Measurements from ENCODE around the gene CFHR1.
"Not testable (repeated sequence)": the region's sequence is repeated elsewhere in the genome, so short reads cannot be mapped to it uniquely, and the experiment has no call there.

The CFHR1 gene

DNA sequence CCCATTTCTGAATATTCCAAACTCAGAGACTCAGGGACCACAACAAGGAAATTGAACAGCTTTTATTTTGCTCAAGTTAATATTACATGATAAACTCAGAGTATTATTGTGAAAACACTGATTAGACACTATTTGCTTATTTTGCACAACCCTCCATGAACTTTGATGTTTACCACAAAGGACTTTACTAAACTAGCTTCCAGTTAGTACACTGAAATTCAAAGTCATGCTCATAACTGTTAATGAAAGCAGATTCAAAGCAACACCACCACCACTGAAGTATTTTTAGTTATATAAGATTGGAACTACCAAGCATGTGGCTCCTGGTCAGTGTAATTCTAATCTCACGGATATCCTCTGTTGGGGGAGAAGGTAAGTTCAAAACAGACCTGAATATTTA lies at the start of gene CFHR1:
Gene CFHR1 (plus strand): TSS at position 201 of the 400 bp plus-strand sequence. CDS start 114 bp downstream, at position 315.
- not testable (repeated sequence) for DNase-seq

DNA sequence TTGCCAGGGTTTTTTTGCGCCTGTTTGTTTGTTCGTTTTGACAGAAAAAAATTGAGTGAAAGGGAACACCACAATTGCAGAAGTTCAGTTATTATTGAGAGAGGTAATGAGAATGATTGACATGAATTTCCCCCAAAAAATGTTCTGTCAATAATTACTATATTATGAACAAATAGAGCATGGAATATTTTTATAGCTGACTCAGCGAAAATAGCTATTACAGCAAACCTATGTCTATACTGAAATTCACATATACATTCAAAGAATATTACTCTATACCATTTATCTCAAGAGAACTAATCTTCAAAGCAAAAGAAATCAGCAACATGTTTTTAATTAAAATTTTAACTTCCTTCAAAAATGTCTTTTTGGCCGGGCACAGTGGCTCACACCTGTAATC lies 49.7 kb upstream of the CFHR1 start:
- not testable (repeated sequence) for DNase-seq

DNA sequence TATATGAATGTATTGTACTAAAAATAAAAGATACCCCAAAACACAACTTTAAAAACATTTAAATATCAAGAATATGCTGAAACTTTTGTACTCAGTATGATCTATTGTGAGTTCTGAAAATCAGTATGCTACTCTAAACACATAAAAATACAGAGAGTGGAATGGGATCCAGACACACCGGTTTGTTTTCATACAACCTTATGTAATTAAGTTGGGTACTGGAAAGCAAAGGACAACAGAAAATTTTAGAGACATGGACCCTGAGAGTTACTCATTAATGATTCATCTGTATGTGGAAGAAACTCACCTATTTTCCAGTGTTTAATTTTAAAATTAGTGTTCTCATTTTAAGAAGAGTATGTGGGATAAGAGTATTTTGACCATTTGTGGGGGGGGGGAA lies 45.8 kb upstream of the CFHR1 start:
- no peak for DNase-seq

DNA sequence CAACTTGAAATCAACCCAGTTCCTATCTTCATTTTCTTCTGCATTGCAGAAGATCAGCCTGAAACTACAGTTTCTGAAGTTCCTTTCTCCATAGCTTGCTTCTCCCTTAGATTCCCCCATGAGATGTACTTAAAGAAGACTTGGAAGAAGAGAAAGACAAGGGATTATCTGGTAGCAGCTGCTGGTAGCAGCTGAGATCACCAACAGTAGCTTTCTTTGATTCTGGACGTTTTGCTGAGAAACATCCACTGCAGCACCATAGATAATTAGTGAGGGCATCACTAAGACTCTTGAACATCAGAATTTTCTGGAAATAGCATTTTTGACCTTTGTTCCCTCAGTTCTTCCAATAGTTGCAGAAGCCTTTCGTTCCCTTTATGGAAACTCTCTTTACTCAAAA lies 45.4 kb upstream of the CFHR1 start:
- DNase-seq: no peak

DNA sequence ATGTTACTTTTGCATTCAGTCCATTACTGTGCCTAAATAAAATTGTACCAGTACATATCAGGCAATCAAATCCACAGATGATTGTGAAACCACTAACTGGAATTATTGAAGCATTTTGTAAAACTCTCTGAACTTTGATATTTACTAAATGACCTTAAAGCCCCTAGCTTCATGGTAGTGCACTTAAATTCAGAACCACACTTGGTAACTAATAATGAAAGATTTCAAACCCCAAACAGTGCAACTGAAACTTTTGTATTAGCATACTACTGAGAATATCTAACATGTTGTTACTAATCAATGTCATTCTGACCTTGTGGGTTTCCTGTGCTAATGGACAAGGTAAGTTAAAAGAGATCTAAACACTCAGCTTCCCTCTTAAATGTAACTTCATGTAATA lies 44.9 kb upstream of the CFHR1 start, which contains the start of gene CFHR3:
Gene CFHR3 (plus strand): TSS at position 238 of the 400 bp plus-strand sequence. CDS start 47 bp downstream, at position 285.
- DNase-seq: no peak

DNA sequence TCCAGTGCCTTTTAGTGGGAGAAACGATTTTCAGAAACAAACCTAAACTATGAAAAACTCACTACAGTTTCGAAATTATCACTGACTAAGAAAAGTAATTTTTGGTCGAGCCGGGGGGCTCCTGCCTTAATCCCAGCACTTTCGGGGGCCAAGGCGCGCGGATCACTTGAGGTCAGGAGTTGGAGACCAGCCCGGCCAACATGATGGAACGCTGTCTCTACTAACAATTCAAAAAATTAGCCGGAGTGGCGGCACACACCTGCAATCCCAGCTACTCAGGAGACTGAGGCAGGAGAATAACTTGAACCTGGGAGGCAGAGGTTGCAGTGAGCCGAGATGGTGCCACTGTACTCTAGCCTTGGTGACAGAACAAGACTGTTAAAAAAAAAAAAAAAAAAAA lies 41.9 kb upstream of the CFHR1 start:
- no peak for DNase-seq

DNA sequence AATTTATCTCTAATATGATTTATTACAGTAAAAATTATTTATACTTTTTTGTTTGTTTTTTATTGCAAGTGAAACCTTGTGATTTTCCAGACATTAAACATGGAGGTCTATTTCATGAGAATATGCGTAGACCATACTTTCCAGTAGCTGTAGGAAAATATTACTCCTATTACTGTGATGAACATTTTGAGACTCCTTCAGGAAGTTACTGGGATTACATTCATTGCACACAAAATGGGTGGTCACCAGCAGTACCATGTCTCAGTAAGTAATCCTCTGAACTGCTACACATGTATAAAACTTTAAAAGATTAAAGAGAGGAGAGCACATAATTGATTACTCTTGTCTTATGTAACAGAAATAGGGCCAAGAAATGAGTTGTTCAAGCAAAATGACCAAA lies 40.4 kb upstream of the CFHR1 start:
- no peak for DNase-seq

DNA sequence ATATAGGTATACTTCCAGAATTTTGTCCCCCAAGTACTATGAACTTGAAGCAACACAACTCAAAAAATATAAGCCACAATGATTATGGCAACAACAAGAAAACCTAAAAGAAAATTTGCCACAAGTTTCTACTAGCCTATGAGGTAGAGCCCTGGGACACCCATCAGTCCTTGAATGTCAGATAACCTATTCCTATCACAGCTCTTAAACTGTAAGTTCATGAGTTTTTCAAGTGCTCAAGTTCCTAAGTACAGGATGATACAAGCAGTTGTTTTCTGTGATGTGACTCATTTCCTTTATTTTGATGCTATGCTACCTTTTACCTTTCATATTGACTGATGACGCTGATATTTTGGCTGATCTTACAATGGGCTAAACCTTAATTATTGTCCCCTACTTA lies 28.3 kb upstream of the CFHR1 start:
- DNase-seq: not testable (repeated sequence)

DNA sequence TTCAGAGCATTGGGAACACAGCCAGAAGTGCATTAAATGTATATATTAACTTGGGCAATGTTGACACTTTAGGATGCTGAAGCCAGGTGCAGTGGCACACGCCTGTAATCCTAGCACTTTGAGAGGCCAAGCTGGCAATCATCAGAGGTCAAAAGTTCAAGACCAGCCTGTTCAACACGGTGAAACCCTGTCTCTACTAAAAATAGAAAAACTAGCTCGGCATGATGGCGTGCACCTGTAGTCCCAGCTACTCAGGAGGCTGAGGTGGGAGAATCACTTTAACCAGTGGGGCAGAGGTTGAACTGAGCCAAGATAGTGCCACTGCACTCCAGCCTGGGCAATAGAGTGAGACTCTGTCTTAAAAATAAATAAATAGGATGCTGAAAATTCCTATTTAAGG lies 25.4 kb upstream of the CFHR1 start:
- peak; percentile 64 for DNase-seq

DNA sequence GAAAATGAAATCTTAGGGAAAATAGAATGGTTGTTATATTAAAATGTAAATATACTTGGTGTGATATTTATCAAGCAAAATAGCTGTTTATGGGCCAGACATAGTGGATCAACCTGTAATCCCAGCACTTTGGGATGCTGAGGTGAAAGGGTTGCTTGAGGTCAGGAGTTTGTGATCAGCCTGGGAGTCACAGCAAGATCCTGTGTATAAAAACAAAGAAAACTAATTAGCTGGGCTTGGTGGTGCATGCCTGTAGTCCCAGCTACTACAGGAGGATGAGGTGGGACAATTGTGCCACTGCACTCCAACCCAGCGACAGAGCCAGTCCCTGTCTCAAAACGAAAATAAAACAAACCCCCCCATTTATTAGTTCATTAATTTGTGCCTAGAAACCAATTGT lies 21.6 kb upstream of the CFHR1 start:
- DNase-seq: no peak

DNA sequence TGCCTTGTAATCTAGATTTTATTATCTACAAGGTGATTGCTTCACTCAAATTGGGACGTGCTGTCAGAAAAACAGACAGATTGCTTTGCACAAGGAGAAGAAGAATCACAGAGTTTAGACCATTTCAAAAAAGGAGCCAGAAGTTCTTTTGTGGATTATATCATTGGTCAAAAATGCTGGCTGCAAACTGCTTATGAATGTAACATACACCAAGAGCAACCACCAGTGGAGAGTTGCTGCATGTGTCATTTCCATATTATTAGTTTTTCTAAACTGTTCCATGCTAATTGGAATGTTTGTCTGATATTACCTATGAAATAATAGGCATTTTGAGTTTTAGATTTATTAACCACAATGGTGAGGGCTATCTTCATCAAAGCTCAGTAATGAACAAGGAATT lies 17.6 kb upstream of the CFHR1 start:
- DNase-seq: not testable (repeated sequence)

DNA sequence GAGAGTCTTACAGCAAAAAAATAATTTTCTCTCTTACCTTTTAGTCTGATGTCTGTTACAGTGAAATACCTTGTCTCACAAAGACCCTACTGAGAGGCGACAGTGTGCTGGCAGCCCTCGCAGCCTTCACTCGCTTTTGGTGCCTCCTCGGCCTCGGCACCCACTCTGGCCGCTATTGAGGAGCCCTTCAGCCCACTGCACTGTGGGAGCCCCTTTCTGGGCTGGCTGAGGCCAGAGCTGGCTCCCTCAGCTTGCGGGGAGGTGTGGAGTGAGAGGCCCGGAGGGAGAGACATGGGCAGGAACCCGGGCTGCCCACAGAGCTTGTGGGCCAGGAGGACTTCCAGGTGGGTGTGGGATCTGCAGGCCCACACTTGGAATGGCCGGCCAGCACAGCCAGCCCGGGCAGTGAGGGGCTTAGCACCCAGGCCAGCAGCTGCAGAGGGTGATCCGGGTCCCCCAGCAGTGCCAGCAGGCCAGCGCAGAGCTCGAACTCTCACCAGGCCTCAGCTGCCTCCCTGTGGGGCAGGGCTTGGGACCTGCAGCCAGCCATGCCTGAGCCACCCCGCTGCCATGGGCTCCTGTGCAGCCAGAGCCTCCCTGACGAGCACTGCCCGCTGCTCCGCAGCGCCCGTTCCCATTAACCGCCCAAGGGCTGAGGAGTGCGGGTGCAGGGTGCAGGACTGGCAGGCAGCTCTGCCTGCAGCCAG lies 10.8 kb upstream of the CFHR1 start:
- no peak for DNase-seq

DNA sequence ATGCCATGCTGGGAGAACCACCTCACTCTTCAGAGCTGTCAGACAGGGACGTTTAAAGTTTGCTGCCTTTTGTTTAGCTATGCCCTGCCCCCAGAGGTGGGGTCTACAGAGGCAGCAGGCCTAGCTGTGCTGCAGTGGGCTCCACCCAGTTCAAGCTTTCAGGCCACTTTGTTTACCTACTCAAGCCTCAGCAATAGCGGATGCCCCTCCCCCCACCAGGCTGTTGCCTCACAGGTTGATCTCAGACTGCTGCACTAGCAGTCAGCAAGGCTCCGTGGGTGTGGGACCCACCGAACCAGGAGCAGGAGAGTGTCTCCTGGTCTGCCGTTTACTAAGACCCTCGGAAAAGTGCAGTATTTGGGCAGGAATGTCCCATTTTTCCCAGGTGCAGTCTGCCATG lies 2.1 kb upstream of the CFHR1 start:
- not testable (repeated sequence) for DNase-seq

DNA sequence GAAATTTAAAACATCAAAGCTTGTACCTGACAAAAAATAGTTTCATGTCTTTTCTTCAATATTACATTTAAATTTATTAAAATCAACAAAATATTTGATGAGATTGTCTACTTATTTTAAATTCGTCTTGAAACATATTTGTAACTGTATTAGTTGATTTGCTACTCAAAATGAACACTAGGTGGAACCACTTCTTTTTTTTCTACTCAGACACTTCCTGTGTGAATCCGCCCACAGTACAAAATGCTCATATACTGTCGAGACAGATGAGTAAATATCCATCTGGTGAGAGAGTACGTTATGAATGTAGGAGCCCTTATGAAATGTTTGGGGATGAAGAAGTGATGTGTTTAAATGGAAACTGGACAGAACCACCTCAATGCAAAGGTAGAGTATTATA lies 8.3 kb downstream of the CFHR1 start:
- DNase-seq: peak; percentile 1

DNA sequence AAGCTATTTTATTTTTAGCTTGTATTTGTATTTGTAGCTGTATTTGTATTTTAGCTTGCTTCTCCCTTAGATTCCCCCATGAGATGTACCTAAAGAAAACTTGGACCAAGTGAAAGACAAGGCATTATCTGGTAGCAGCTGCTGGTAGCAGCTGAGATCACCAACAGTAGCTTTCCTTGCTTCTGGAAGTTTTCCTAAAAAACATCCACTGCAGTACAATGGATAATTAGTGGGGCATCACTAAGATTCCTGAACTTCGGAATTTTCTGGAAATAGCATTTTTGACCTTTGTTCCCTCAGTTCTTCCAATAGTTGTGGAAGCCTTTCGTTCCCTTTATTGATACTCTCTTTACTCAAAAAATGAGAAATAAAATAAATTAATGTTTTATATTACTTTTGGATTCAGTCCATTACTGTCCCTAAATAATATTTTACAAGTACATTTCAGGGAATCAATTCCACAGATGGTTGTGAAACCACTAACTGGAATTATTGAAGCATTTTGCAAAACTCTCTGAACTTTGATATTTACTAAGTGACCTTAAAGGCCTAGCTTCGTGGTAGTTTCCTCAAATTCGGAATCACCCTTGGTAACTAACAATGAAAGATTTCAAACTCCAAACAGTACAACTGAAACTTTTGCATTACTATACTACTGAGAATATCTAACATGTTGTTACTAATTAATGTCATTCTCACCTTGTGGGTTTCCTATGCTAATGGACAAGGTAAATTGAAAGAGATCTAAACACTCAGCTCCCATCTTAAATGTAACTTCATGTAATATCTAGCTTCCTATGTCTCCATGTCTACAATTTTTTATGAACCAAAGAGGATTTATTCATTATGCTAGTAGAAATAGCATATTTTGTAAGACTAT lies 30.3 kb downstream of the CFHR1 start:
- not testable (repeated sequence) for DNase-seq

DNA sequence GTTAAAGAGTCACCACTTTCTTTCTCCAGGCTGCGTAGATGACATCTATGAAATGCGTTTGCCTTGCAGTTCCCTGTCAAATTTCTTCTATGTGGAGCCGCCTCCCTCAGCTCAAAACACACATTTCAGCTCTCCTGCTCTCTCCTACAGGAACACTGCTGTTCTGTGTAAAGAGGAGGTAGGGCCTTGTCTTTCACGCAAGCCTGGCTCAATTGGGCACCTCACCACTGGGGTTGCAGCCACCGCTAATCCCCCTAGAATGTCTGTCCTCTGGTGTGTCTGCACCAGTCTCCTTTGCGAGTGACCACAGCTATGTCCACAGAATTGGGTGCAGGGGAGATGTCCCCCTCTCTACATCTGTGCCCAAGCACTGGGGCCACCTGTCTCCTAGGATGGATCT lies 36.5 kb downstream of the CFHR1 start:
- DNase-seq: no peak

DNA sequence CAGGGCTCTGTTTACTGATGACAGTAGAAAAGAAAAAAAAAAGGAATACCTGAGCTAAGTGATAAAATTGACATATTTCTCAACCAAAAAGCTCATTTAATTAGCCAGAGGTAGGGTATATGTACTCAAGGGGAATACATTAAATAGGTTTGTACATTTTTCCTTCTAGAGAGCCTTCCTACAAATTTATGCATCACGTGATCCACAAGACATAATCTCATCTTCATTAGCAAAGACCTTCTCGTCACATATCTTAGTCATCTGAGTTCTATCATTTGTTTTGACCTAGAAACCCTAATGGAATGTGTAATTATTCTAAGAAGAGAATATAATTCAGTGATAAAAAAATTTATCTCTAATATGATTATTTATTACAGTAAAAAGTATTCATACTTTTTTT lies 37.7 kb downstream of the CFHR1 start:
- DNase-seq: no peak

DNA sequence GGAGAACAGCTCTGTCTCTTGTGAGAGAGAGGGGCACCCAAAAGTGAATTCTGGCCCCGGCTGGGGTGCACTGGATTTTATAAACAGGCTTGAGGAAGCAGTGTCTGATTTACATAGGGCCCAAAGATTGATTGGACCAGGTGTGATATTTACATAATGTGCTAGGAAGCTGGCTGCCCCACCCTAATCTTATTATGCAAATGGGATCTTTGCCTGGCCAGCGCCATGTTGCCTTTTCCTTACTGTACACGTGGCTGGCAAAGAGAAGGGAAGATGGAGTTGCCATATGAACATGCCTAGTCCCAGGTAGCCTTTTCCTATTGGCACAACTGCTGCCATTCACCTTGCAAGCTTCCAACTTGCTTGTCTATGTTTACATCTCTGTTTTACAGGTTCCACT lies 39.3 kb downstream of the CFHR1 start:
- DNase-seq: no peak

DNA sequence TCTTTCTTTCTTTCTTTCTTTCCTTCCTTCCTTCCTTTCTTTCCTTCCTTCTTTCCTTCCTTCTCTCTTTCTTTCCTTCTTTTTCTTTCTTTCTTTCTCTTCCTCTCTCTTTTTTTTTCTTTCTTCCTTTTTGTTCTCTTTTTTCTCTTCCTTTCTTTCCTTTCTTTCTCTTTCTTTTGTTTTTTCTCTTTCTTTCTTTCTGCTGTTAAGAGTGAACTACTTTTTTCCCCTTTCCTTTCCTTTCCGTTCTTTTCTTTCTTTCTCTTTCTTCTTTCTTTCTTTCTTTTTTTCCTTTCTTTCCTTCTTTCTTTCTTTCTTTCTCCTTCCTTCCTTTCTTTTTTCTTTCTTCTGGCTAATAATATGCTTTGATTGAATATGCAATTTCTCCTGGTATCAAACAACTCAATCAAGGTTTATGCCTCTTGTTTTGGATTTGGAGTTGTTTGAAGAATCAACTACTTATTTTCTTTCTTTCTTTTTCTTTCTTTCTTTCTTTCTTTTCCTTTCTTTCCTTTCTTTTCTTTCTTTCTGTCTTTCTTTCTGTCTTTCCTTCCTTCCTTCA lies 40.9 kb downstream of the CFHR1 start:
- DNase-seq: no peak

DNA sequence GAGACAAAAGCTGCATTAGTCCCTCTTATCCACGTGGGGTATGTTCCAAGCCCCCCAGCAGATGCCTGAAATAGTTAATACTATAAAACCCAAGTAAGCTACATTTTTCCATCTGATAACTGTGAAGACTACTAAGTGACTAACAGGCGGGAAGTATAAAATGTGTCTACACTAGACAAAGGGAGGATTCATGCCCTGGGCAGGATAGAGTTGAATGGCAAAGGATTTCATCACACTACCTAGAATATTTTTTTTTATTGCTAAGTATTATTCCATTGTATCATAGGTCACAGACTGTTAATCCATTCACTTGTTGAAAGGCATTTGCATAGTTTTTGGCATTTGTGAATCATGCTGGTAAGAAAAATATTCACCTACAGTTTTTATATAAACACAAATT lies 41.9 kb downstream of the CFHR1 start:
- no peak for DNase-seq

DNA sequence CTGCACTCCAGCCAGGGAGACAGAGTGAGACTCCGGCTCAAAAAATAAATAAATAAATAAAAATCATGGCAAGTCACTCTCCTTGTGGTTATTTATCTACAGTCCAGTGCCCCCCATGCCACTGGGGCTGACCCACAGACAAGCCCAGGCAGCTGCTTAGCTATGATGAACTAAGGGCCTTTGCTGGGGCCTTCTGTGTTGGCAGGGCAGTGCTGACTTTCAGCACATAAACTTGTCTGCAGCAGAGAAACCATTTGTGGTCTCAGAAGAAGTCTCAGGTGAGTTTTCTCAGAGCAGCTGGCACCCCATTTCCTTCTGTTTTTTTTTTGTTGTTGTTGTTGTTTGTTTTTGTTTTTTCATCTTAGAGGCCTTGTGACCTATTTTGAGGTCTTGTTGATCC lies 47.4 kb downstream of the CFHR1 start:
- DNase-seq: no peak

DNA sequence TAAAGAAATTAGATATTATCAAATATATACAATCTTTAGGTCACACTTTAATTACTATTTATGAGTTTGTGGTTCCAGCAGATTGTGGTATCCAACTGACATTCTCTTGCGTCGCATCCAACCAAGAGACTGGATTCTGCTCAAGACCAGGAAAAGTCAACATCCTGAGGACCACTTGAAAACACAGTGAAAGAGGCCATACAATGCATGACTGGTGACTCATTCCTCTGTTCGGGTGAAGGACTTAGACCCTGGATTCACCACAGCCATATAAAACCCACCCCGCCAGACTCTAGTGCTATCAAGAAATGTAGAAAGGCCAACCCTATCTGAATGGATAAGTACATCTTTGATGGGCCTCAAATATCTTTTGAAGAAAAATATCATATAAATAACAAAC lies 53.9 kb downstream of the CFHR1 start:
- peak; percentile 0 for DNase-seq

DNA sequence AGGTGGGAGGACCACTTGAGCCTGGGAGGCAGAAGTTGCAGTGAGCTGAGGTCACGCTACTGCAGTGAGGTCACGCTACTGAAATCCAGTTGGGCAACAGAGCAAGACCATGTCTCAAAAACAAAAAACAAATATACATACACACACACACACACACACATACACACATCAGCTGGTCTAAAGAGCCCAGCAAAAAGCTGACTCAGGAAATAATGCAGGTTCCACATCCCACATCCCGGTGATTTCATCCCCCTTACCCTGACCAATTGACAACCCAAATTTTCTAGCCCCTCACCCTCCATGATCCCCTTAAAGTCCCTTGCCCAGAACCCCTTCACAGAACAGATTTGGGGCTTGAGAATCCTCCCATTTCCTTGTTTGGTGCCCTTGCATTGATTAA lies 56.4 kb downstream of the CFHR1 start:
- DNase-seq: no peak

DNA sequence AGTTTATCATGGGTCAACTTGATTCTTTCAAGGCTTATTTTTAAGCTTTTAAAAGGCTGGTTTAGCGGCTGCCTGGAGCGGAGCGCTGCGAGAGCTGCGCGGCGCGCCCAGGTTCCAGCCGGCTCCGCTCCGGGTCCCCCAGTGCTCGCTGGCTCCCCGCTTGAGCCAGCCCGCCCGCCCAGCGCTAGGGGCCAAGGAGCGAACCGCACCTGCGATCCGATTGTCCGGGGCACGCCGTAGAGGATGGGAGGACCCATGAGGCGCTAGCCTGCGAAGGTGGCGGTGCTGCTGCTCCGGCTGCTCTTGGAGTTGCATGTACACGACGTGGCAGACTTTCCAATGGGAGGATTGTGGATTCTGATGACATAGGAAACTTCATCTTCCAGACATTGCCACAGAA lies 58.4 kb downstream of the CFHR1 start:
- no peak for DNase-seq
